ENCODE data around the gene EVX2.

EVX2 gene

GRCh38 chr2:176114120-176114929, 30.6 kb upstream of the EVX2 start:
- peak overlapping the region; percentile 22 for H3K27ac ChIP-seq (ENCODE audit: poor library complexity, severe bottlenecking)
- no peaks in the 10 kb centered on the region for H3K27me3 ChIP-seq (ENCODE audit: insufficient read depth, poor library complexity, severe bottlenecking)
- no peaks in the 10 kb centered on the region for H3K9me3 ChIP-seq (ENCODE audit: severe bottlenecking)
- DNase-seq (ENCODE audit: low spot score) (no peak), ATAC-seq (ENCODE audit: low read depth) (peak; percentile 30; the same call in 2 of the 3 replicates)
- H3K36me3 ChIP-seq (ENCODE audit: low read depth) = peaks cover 52% of the 10 kb centered on the region
- no peak overlapping the region for H3K4me3 ChIP-seq (ENCODE audit: severe bottlenecking)
- no peak for TF ChIP-seq CTCF (IDR thresholded peaks at IDR 0.05; ENCODE audit: poor library complexity, severe bottlenecking)
- peaks cover 6% of the 10 kb centered on the region for H3K4me1 ChIP-seq (ENCODE audit: insufficient read depth, poor library complexity, severe bottlenecking)

GRCh38 chr2:176112375-176113302, 28.9 kb upstream of the EVX2 start:
- Histone ChIP-seq H3K27ac (ENCODE audit: poor library complexity, severe bottlenecking) (peak overlapping the region; percentile 22), H3K36me3 (ENCODE audit: low read depth) (peaks cover 43% of the 10 kb centered on the region), H3K4me3 (ENCODE audit: severe bottlenecking) (no peak overlapping the region), H3K9me3 (ENCODE audit: severe bottlenecking) (no peaks in the 10 kb centered on the region), H3K4me1 (ENCODE audit: insufficient read depth, poor library complexity, severe bottlenecking) (peaks cover 6% of the 10 kb centered on the region), H3K27me3 (ENCODE audit: insufficient read depth, poor library complexity, severe bottlenecking) (no peaks in the 10 kb centered on the region)
- no peak for TF ChIP-seq CTCF (IDR thresholded peaks at IDR 0.05; ENCODE audit: poor library complexity, severe bottlenecking)
- DNase-seq (ENCODE audit: low spot score) (no peak), ATAC-seq (ENCODE audit: low read depth) (no peak)

GRCh38 chr2:176111846-176112374, 28.1 kb upstream of the EVX2 start:
- Histone ChIP-seq H3K9me3 (ENCODE audit: severe bottlenecking) (no peaks in the 10 kb centered on the region), H3K36me3 (ENCODE audit: low read depth) (peaks cover 36% of the 10 kb centered on the region), H3K4me3 (ENCODE audit: severe bottlenecking) (no peak overlapping the region), H3K27ac (ENCODE audit: poor library complexity, severe bottlenecking) (no peak overlapping the region), H3K4me1 (ENCODE audit: insufficient read depth, poor library complexity, severe bottlenecking) (peaks cover 6% of the 10 kb centered on the region), H3K27me3 (ENCODE audit: insufficient read depth, poor library complexity, severe bottlenecking) (no peaks in the 10 kb centered on the region)
- no peak for TF ChIP-seq CTCF (IDR thresholded peaks at IDR 0.05; ENCODE audit: poor library complexity, severe bottlenecking)
- ATAC-seq (ENCODE audit: low read depth) = no peak
- no peak for DNase-seq (ENCODE audit: low spot score)

- no peak overlapping the region for H3K4me3 ChIP-seq (ENCODE audit: severe bottlenecking)
- ATAC-seq (ENCODE audit: low read depth) (0 out of 3 replicates have a peak, but pooled peaks have one; percentile 6), DNase-seq (ENCODE audit: low spot score) (no peak)
- H3K36me3 ChIP-seq (ENCODE audit: low read depth) = peaks cover 33% of the 10 kb centered on the region
- no peaks in the 10 kb centered on the region for H3K9me3 ChIP-seq (ENCODE audit: severe bottlenecking)
- no peak overlapping the region for H3K27ac ChIP-seq (ENCODE audit: poor library complexity, severe bottlenecking)
- TF ChIP-seq CTCF (IDR thresholded peaks at IDR 0.05; ENCODE audit: poor library complexity, severe bottlenecking) = peak; percentile 89
- H3K4me1 ChIP-seq (ENCODE audit: insufficient read depth, poor library complexity, severe bottlenecking) = peaks cover 6% of the 10 kb centered on the region
- H3K27me3 ChIP-seq (ENCODE audit: insufficient read depth, poor library complexity, severe bottlenecking) = no peaks in the 10 kb centered on the region
These were observed 27.5 kb upstream of the EVX2 start for GRCh38 chr2:176111309-176111663.

Measured in RWPE2 (cell line).